Left lung (tissue), 10 donors: ENCODE data around the gene RET. TPM values are rescaled to one million over a fixed set of nuclear protein-coding genes. Genes with fewer than 3 reads are reported as not detected.

Experiments used
- ATAC-seq: fragments of 200-7000 bp; cut with Tn5 transposase; one replicate; pipeline ENCODE4 v1.9.1; 2020; ENCODE audit warnings: moderate library complexity
- DNase-seq, 4 donors: peaks; one replicate each; pipeline ENCODE4 v3.0.0-alpha.2; 2013 to 2020
- H3K27ac ChIP-seq, 2 donors: fragments of 200-600 bp; sonication (generic) in 1 of 2; one replicate each; pipeline versions ENCODE4 v1.5.0 to v1.8.0; 2020 to 2021
- H3K27me3 ChIP-seq, 2 donors: fragments of 200-600 bp; sonication (generic) in 1 of 2; one replicate each; pipeline versions ENCODE4 v1.5.0 to v1.8.0; 2020 to 2021
- H3K36me3 ChIP-seq, 2 donors: fragments of 200-600 bp; sonication (generic) in 1 of 2; one replicate each; pipeline versions ENCODE4 v1.5.0 to v1.8.0; 2020 to 2021
- H3K4me1 ChIP-seq, 2 donors: fragments of 200-600 bp; one replicate each; pipeline ENCODE4 v1.8.0; 2021
- H3K4me3 ChIP-seq, 2 donors: fragments of 200-600 bp; sonication (generic) in 1 of 2; one replicate each; pipeline versions ENCODE4 v1.5.0 to v1.8.0; 2020 to 2021; ENCODE audit warnings: mild to moderate bottlenecking in 1 of 2
- H3K9me3 ChIP-seq, 2 donors: fragments of 200-600 bp; sonication (generic) in 1 of 2; one replicate each; pipeline versions ENCODE4 v1.5.0 to v1.8.0; 2020 to 2021
- CTCF ChIP-seq, 2 donors: fragments of 200-600 bp; sonication (generic) in 1 of 2; IDR thresholded peaks; one replicate each; pipeline versions ENCODE4 v1.5.0 to v1.8.0; 2021; ENCODE audit warnings: antibody characterized with exemption in 2 of 2
- intact Hi-C, 2 donors: fragments of 100-400 bp; cut with DNase I; formaldehyde crosslinking; loops; one replicate each; pipeline versions ENCODE4 v1.11.2 to v1.14.2; 2022
- polyA plus RNA-seq, 6 donors: library from polyadenylated mRNA; unstranded; fragments of 120-200 nt; gene quantifications; one replicate each; pipeline ENCODE4 v1.2.1, GENCODE V29; 2013; ENCODE audit not compliant: insufficient read length in 6 of 6
- total RNA-seq, 2 donors: library from RNA; stranded (reverse); fragmentation: NEBNext Ultra II Directional; extraction: Animal tissue kit (Norgen Biotek cat#: 25700); gene quantifications; one replicate each; pipeline ENCODE4 v1.2.1, GENCODE V29; 2021
- donor health status: DM: no; HTN: yes; CAD: no.
- donor health status: DM: no; HTN: no; CAD: no.

RET gene
- total and polyA plus RNA-seq, 8 donors = 0.97 to 3.8 (median 2.0) TPM

DNA sequence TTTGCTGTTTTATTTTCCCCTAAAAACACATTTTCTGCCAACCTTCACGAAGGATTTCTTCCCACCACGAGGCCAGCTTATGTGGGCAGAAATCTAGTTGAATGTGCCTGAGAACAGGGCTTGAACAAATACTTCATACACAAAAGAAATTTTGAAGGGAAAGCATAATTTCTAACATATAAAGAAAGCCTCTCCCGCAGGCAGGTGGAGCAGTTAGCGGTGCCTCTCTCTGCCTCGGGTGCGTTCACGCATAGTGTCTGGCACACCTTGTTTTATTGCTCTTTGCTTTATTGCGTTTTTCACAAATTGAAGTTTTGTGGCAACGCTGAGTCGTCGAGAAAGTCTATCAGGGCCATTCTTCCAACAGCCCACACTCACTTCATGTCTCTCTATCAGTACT, 54.4 kb downstream of the RET start:
- ATAC-seq = no peak
- intact Hi-C loops = no loop called here
- no peak for DNase-seq
- no peak overlapping the region for H3K27ac ChIP-seq
- H3K9me3 ChIP-seq = no peaks in the 10 kb centered on the region
- no peak overlapping the region for H3K4me3 ChIP-seq
- TF ChIP-seq CTCF (IDR thresholded peaks at IDR 0.05) = no peak
- H3K36me3 ChIP-seq = no peaks in the 10 kb centered on the region
- H3K4me1 ChIP-seq = peaks cover 4 to 31% of the 10 kb centered on the region in 2 donors
- H3K27me3 ChIP-seq = no peaks in the 10 kb centered on the region

GRCh38 chr10:43131906-43132305, 55.0 kb downstream of the RET start:
- Histone ChIP-seq H3K9me3 (no peaks in the 10 kb centered on the region), H3K4me1 (peaks cover 5 to 30% of the 10 kb centered on the region in 2 donors), H3K27me3 (no peaks in the 10 kb centered on the region), H3K4me3 (no peak overlapping the region), H3K36me3 (no peaks in the 10 kb centered on the region), H3K27ac (no peak overlapping the region)
- DNase-seq = no peak
- intact Hi-C loops = no loop called here
- ATAC-seq = no peak
- TF ChIP-seq CTCF (IDR thresholded peaks at IDR 0.05) = no peak

DNA sequence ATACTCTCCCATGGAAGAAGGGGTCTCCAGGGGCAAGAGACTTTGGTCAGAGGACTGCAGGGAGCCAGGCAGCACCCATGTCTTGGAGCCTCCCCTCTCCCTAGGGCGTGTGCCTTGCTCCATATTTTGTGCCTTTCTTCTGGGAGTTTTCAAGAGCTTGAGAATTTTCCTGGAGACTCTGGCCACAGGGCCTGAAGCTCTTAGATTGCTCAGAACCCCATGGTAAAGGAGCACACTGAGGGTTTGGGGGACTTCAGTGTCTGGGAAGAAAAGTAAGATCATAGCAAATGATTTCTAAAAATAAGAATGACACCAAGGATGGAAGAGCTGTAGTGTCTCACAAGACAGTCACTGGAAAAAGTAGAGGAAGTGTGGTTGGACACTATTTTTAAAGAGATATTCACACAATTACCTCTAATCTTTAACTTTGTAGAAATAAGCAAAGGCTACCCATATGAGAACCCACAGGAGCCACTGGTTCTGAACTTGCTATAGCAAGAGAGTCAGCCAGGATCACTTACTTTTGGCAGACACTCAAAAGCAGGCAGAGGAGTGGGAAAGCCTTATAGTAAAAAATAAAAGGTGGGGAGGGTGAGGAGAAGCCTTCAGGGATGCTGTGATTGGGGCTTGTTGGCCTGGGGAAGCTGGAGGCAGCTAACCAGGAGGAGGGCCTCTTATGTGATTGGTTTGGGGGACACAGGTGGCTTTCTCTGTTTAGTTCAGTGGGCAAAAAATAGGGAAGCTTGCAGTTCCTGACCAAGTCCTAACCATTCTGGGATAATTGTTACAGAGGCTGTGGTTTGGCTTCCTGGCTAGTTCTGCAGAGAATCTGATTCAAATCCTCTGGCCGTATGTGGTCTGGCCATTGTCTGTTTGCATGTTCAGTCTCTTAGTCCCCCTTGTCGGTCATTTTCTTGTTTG, 56.3 kb downstream of the RET start:
- no peaks in the 10 kb centered on the region for H3K36me3 ChIP-seq
- no peak for TF ChIP-seq CTCF (IDR thresholded peaks at IDR 0.05)
- H3K4me3 ChIP-seq = no peak overlapping the region
- intact Hi-C loops = no loop called here
- no peak overlapping the region for H3K27ac ChIP-seq
- ATAC-seq (no peak), DNase-seq (peak in 1 of 4 donors; percentile 10)
- H3K27me3 ChIP-seq = no peaks in the 10 kb centered on the region
- no peaks in the 10 kb centered on the region for H3K9me3 ChIP-seq
- H3K4me1 ChIP-seq = peaks cover 9 to 35% of the 10 kb centered on the region in 2 donors

DNA sequence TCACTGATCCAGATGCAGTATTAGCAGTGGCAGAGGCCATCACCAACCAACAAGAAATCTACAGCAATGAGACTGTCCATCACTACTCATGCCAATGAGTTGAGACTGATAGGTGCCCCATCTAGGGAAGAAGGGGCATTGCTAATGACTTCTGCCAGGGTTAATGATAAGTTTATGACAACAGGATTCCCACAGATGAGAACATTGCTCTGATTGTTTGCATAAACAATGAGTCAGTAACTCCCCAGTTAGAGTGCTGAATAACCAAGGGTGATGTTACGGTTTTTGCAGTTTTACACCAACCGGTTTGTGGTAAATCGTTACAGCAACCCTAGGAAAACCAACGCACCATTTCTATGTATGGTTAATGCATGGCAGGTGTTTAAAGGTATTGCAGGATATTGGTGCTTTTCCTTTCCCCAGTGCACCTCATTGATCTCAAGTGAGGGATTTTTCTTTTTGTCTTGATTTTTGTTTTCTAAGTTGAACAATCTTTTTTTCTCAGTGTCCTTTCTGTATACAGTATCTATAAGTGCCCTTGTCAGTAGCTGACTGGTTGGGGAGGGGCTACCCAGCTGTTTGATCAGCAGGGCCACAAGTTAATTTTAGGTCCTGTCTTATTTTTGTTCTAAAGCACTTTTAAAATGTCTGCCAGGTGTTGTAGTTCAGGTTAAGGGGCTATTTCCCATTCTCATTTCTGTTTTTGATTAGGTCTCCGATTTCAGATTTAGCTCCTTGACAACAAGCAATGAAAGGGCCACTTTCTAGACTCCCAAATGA, 57.4 kb downstream of the RET start:
- DNase-seq (no peak), ATAC-seq (no peak)
- no peaks in the 10 kb centered on the region for H3K36me3 ChIP-seq
- H3K4me1 ChIP-seq = peaks cover 6 to 26% of the 10 kb centered on the region in 2 donors
- H3K27ac ChIP-seq = no peak overlapping the region
- no peaks in the 10 kb centered on the region for H3K27me3 ChIP-seq
- intact Hi-C loops = no loop called here
- no peaks in the 10 kb centered on the region for H3K9me3 ChIP-seq
- no peak for TF ChIP-seq CTCF (IDR thresholded peaks at IDR 0.05)
- no peak overlapping the region for H3K4me3 ChIP-seq

- Histone ChIP-seq H3K4me1 (peaks cover 13 to 27% of the 10 kb centered on the region in 2 donors), H3K27me3 (no peaks in the 10 kb centered on the region), H3K36me3 (no peaks in the 10 kb centered on the region), H3K27ac (no peak overlapping the region), H3K9me3 (no peaks in the 10 kb centered on the region), H3K4me3 (no peak overlapping the region)
- ATAC-seq (no peak), DNase-seq (no peak)
- intact Hi-C loops = no loop called here
- TF ChIP-seq CTCF (IDR thresholded peaks at IDR 0.05) = no peak
These were observed 58.2 kb downstream of the RET start for GRCh38 chr10:43135064-43135463.
